SK-N-SH (cell line): ENCODE results near the gene RBM19. TPM values are rescaled to one million over a fixed set of nuclear protein-coding genes. Genes with fewer than 3 reads are reported as not detected.

Experiments
- CTCF ChIA-PET: fragments of 300-600, 350-600 bp; formaldehyde crosslinking; extraction: SDS; loops from one replicate; lab custom pipeline; 2021; lab: Yijun Ruan, JAX
- POLR2A ChIA-PET: fragments of 350-600 bp; sonication (Branson Sonifier 250); formaldehyde crosslinking; extraction: SDS; loops from one replicate; lab custom pipeline; 2020; ENCODE audit warnings: antibody characterized with exemption, inconsistent platforms; lab: Yijun Ruan, JAX
- DNase-seq: peaks from one replicate; pipeline ENCODE4 v3.0.0; 2012
- H2AFZ ChIP-seq: fragments of 200-600 bp; sonication (generic); 2 replicates; pipeline ENCODE4 v1.8.1; 2016; ENCODE audit warnings: antibody characterized with exemption, mild to moderate bottlenecking, low read depth
- H3F3A ChIP-seq: fragments of 200-600 bp; sonication (generic); replicated peaks from 2 replicates; pipeline ENCODE3; 2016; ENCODE audit warnings: antibody characterized with exemption, mild to moderate bottlenecking; ENCODE audit not compliant: insufficient read depth
- H3K27ac ChIP-seq, 2 experiments: fragments of 200-500 bp in 1 of 2; fragments of 200-600 bp in 1 of 2; sonication (Bioruptor generic) in 1 of 2; sonication (generic), shearing (Covaris generic) in 1 of 2; 2 replicates each; pipeline versions ENCODE4 v1.5.1 to v1.6.1; 2014 to 2016; ENCODE audit warnings: low read depth in 2 of 2, inconsistent platforms in 1 of 2, low read length in 1 of 2, mild to moderate bottlenecking in 1 of 2, mixed read lengths in 1 of 2
- H3K27me3 ChIP-seq: fragments of 200-600 bp; sonication (generic), shearing (Covaris generic); 2 replicates; pipeline ENCODE4 v1.6.1; 2016; ENCODE audit warnings: mixed run types; ENCODE audit not compliant: insufficient read depth
- H3K36me3 ChIP-seq, 2 experiments: fragments of 200-500 bp in 1 of 2; fragments of 200-600 bp in 1 of 2; sonication (Bioruptor generic) in 1 of 2; sonication (generic) in 1 of 2; replicated peaks in 1 of 2; 2 replicates each; pipeline versions ENCODE3 to v1.5.1; 2014 to 2016; ENCODE audit warnings: low read length in 1 of 2, mild to moderate bottlenecking in 1 of 2; ENCODE audit not compliant: insufficient read depth in 2 of 2, control insufficient read depth in 1 of 2
- H3K4me1 ChIP-seq, 2 experiments: fragments of 200-500 bp in 1 of 2; fragments of 200-600 bp in 1 of 2; sonication (Bioruptor generic) in 1 of 2; sonication (generic), shearing (Covaris generic) in 1 of 2; 2 replicates each; pipeline versions ENCODE4 v1.5.1 to v1.6.1; 2014 to 2016; ENCODE audit warnings: low read depth in 1 of 2, low read length in 1 of 2, mixed run types in 1 of 2; ENCODE audit not compliant: insufficient read depth in 2 of 2, control insufficient read depth in 1 of 2
- H3K4me2 ChIP-seq: fragments of 200-600 bp; sonication (generic), shearing (Covaris generic); 2 replicates; pipeline ENCODE4 v1.6.1; 2017; ENCODE audit warnings: mixed run types
- H3K4me3 ChIP-seq, 2 experiments: fragments of 200-500 bp in 1 of 2; fragments of 200-600 bp in 1 of 2; sonication (Bioruptor generic) in 1 of 2; sonication (generic), shearing (Covaris generic) in 1 of 2; 2 replicates each; pipeline versions ENCODE4 v1.5.1 to v1.8.1; 2014 to 2016; ENCODE audit warnings: low read depth in 2 of 2, inconsistent platforms in 1 of 2, low read length in 1 of 2, mild to moderate bottlenecking in 1 of 2, mixed read lengths in 1 of 2, moderate library complexity in 1 of 2
- H3K79me2 ChIP-seq: fragments of 200-600 bp; sonication (generic); 2 replicates; pipeline ENCODE4 v1.8.1; 2017; ENCODE audit warnings: mild to moderate bottlenecking; ENCODE audit not compliant: insufficient read depth
- H3K9ac ChIP-seq: fragments of 200-600 bp; sonication (generic); 2 replicates; pipeline ENCODE4 v1.6.1; 2017; ENCODE audit warnings: mixed run types
- H3K9me2 ChIP-seq: fragments of 200-600 bp; sonication (generic); 2 replicates; pipeline ENCODE4 v1.6.1; 2017; ENCODE audit warnings: mixed run types
- H3K9me3 ChIP-seq: fragments of 200-600 bp; sonication (generic); 2 replicates; pipeline ENCODE4 v1.6.1; 2017; ENCODE audit warnings: mixed run types, mild to moderate bottlenecking, moderate library complexity
- H4K20me1 ChIP-seq: fragments of 200-600 bp; sonication (generic); 2 replicates; pipeline ENCODE4 v1.6.1; 2017; ENCODE audit warnings: mild to moderate bottlenecking, mixed run types; ENCODE audit not compliant: insufficient read depth
- ELF1 ChIP-seq: IDR thresholded peaks from 2 replicates; pipeline ENCODE4 v1.4.0; 2012
- EZH2phosphoT487 ChIP-seq: fragments of 200-600 bp; sonication (generic); IDR thresholded peaks from 2 replicates; pipeline ENCODE4 v1.6.1; 2017; ENCODE audit warnings: low read depth, mixed run types, mild to moderate bottlenecking, antibody characterized with exemption, moderate library complexity, borderline replicate concordance
- FOSL2 ChIP-seq: IDR thresholded peaks from 2 replicates; pipeline ENCODE4 v1.4.0; 2012; ENCODE audit warnings: low read depth, mild to moderate bottlenecking, moderate library complexity, borderline replicate concordance
- FOXJ3 ChIP-seq: sonication (generic); formaldehyde crosslinking; IDR thresholded peaks from 2 replicates; pipeline ENCODE4 v1.5.1; 2020; ENCODE audit warnings: mild to moderate bottlenecking, missing genetic modification reagents
- NFIC ChIP-seq: IDR thresholded peaks from 2 replicates; pipeline ENCODE4 v1.4.0; 2012; ENCODE audit warnings: borderline replicate concordance
- NRF1 ChIP-seq: IDR thresholded peaks from 2 replicates; pipeline ENCODE4 v1.6.1; 2012; ENCODE audit warnings: low read depth, mild to moderate bottlenecking, low read length
- PBX3 ChIP-seq: IDR thresholded peaks from 2 replicates; pipeline ENCODE4; 2012
- POLR2AphosphoS5 ChIP-seq: IDR thresholded peaks from 2 replicates; pipeline ENCODE4 v1.6.1; 2012; ENCODE audit warnings: low read depth, low read length
- REST ChIP-seq: IDR thresholded peaks from 2 replicates; pipeline ENCODE4 v1.6.1; 2012; ENCODE audit warnings: mild to moderate bottlenecking, low read depth, low read length, moderate library complexity
- RFX5 ChIP-seq: IDR thresholded peaks from 2 replicates; pipeline ENCODE4 v1.6.1; 2012; ENCODE audit warnings: mild to moderate bottlenecking, improper control_type of control experiment, low read length
- SIN3A ChIP-seq: IDR thresholded peaks from 2 replicates; pipeline ENCODE4 v1.6.1; 2012; ENCODE audit warnings: low read depth, mild to moderate bottlenecking, low read length, moderate library complexity, borderline replicate concordance
- TAF1 ChIP-seq: IDR thresholded peaks from 2 replicates; pipeline ENCODE4 v1.6.1; 2012; ENCODE audit warnings: low read depth, mild to moderate bottlenecking, low read length, moderate library complexity, borderline replicate concordance
- WGBS: methylation state at CpG from one replicate; pipeline ENCODE4 v1.1.6; 2017; ENCODE audit warnings: low lambda C conversion rate; 5-methylcytosine and 5-hydroxymethylcytosine counted together
- polyA plus RNA-seq, 3 experiments: library from polyadenylated mRNA; depleted of rRNA; stranded (reverse); fragments of >200 nt; gene quantifications; 2 replicates each; pipeline ENCODE4 v1.2.3, GENCODE V29; 2012
- TF ChIP-seq, protein P1 (sequence below): fragments of 150-350 bp; IDR thresholded peaks from 2 replicates; pipeline ENCODE4 v1.6.1; 2016; ENCODE audit warnings: mild to moderate bottlenecking, low read depth, low read length
- TF ChIP-seq, protein P2 (sequence below): fragments of 150-350 bp; IDR thresholded peaks from 2 replicates; pipeline ENCODE4 v1.6.1; 2017; ENCODE audit warnings: antibody characterized with exemption, low read length, low read depth, borderline replicate concordance

Gene RBM19
- polyA plus RNA-seq, 1 of the 3 experiments (the other 2 are of a cell fraction) = 16.6 TPM

GRCh38 chr12:113898466-113898865 lies 67.7 kb downstream of the RBM19 start (continued):
- no peak for TF ChIP-seq SIN3A

GRCh38 chr12:113897406-113897805 lies 68.7 kb downstream of the RBM19 start:
- H3K4me2 ChIP-seq = no peak overlapping the region
- POLR2A ChIA-PET = no interaction called here
- no peaks in the 10 kb centered on the region for H3K4me1 ChIP-seq
- CTCF ChIA-PET = no interaction called here
- no peak for TF ChIP-seq REST
- TF ChIP-seq, protein P1, sequence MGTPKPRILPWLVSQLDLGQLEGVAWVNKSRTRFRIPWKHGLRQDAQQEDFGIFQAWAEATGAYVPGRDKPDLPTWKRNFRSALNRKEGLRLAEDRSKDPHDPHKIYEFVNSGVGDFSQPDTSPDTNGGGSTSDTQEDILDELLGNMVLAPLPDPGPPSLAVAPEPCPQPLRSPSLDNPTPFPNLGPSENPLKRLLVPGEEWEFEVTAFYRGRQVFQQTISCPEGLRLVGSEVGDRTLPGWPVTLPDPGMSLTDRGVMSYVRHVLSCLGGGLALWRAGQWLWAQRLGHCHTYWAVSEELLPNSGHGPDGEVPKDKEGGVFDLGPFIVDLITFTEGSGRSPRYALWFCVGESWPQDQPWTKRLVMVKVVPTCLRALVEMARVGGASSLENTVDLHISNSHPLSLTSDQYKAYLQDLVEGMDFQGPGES = no peak
- TF ChIP-seq TAF1 = no peak
- TF ChIP-seq FOSL2 = no peak
- TF ChIP-seq, protein P2, sequence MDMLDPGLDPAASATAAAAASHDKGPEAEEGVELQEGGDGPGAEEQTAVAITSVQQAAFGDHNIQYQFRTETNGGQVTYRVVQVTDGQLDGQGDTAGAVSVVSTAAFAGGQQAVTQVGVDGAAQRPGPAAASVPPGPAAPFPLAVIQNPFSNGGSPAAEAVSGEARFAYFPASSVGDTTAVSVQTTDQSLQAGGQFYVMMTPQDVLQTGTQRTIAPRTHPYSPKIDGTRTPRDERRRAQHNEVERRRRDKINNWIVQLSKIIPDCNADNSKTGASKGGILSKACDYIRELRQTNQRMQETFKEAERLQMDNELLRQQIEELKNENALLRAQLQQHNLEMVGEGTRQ = no peak
- no peak for TF ChIP-seq ELF1
- no peak for TF ChIP-seq PBX3
- no peak for TF ChIP-seq POLR2AphosphoS5
- TF ChIP-seq NFIC = no peak
- TF ChIP-seq RFX5 = no peak
- no peak for TF ChIP-seq FOXJ3 (CRISPR knock-in tag)
- no peak for TF ChIP-seq EZH2phosphoT487
- no peak for TF ChIP-seq NRF1
- H3F3A ChIP-seq = no peaks in the 10 kb centered on the region
- no peaks in the 10 kb centered on the region for H3K9me3 ChIP-seq
- H2AFZ ChIP-seq = no peak overlapping the region
- H3K27me3 ChIP-seq = no peaks in the 10 kb centered on the region
- no peak for DNase-seq
- H3K27ac ChIP-seq = no peak overlapping the region
- 100% methylated on average over 5 of the region's 7 CpGs for WGBS
- no peak overlapping the region for H3K9ac ChIP-seq
- no peaks in the 10 kb centered on the region for H3K79me2 ChIP-seq
- peaks cover 5 to 8% of the 10 kb centered on the region in 2 experiments for H3K36me3 ChIP-seq
- no peaks in the 10 kb centered on the region for H4K20me1 ChIP-seq
- H3K4me3 ChIP-seq = no peak overlapping the region
- H3K9me2 ChIP-seq = no peaks in the 10 kb centered on the region
